B cell (primary cell): ENCODE measurements around the gene YRDC.

ENCODE experiments used
- CTCF ChIP-seq: fragments of 200-600 bp; IDR thresholded peaks from one replicate; pipeline ENCODE4 v1.8.0; 2022; ENCODE audit warnings: antibody characterized with exemption, mild to moderate bottlenecking
- EZH2 ChIP-seq: IDR thresholded peaks from 2 replicates; pipeline ENCODE4 v1.6.1; 2012; ENCODE audit warnings: borderline replicate concordance, low read depth, mild to moderate bottlenecking, moderate library complexity, low read length; ENCODE audit not compliant: insufficient read depth, poor library complexity, severe bottlenecking

- TF ChIP-seq CTCF (no peak), EZH2 (no peak)
Observed at GRCh38 chr1:37825506-37825905, 17.5 kb upstream of the YRDC start.
